IMR-90 (cell line): ENCODE results near the gene RUNX1. TPM values are rescaled to one million over a fixed set of nuclear protein-coding genes. Genes with fewer than 3 reads are reported as not detected.

Experiments used
- ATAC-seq: fragments of 200-7000 bp; cut with Tn5 transposase; 2 replicates; pipeline ENCODE4 v1.9.1; 2020; ENCODE audit warnings: low read depth, mild to moderate bottlenecking, moderate library complexity
- BruUV-seq: library from RNA; stranded (reverse); fragments of 400-500 nt; replicated peaks from 2 replicates; lab custom pipeline; 2021; lab: Mats Ljungman, UMichigan
- CTCF ChIA-PET: fragments of 300-600 bp; formaldehyde crosslinking; extraction: SDS; loops from one replicate; lab custom pipeline; 2021; ENCODE audit warnings: antibody characterized with exemption; lab: Yijun Ruan, JAX
- POLR2A ChIA-PET: fragments of 300-600 bp; sonication (Branson Sonifier 250); formaldehyde crosslinking; loops from one replicate; lab custom pipeline; 2022; ENCODE audit warnings: antibody characterized with exemption; ENCODE audit not compliant: unreplicated experiment; lab: Charles Lee
- DNase-seq: peaks from one replicate; pipeline ENCODE4 v3.0.0; 2013
- H2AFZ ChIP-seq: replicated peaks from 2 replicates; pipeline ENCODE3; 2013; ENCODE audit warnings: low read length, mild to moderate bottlenecking; ENCODE audit not compliant: poor library complexity
- H2AK5ac ChIP-seq: 2 replicates; pipeline ENCODE4 v1.6.1; 2013; ENCODE audit warnings: low read depth, low read length, inconsistent platforms
- H2AK9ac ChIP-seq: replicated peaks from 2 replicates; pipeline ENCODE3; 2013; ENCODE audit warnings: mild to moderate bottlenecking, low read depth, low read length, moderate library complexity; ENCODE audit not compliant: poor library complexity
- H2BK120ac ChIP-seq: 2 replicates; pipeline ENCODE4 v1.6.1; 2013; ENCODE audit warnings: low read depth, low read length, inconsistent platforms
- H2BK15ac ChIP-seq: 3 replicates; pipeline ENCODE4 v1.6.1; 2013; ENCODE audit warnings: low read depth, low read length, inconsistent platforms
- H2BK20ac ChIP-seq: 2 replicates; pipeline ENCODE4 v1.6.1; 2013; ENCODE audit warnings: low read depth, mild to moderate bottlenecking, inconsistent platforms, low read length, moderate library complexity
- H2BK5ac ChIP-seq: 2 replicates; pipeline ENCODE4 v1.6.1; 2013; ENCODE audit warnings: mild to moderate bottlenecking, low read depth, low read length, inconsistent platforms; ENCODE audit not compliant: poor library complexity, severe bottlenecking
- H3K14ac ChIP-seq: replicated peaks from 2 replicates; pipeline ENCODE4 v1.6.1; 2013; ENCODE audit warnings: low read depth, low read length, inconsistent platforms
- H3K18ac ChIP-seq: 2 replicates; pipeline ENCODE4 v1.6.1; 2013; ENCODE audit warnings: low read depth, low read length, control low read depth
- H3K23ac ChIP-seq: 2 replicates; pipeline ENCODE4 v1.6.1; 2013; ENCODE audit warnings: low read depth, low read length, inconsistent platforms
- H3K27ac ChIP-seq: 2 replicates; pipeline ENCODE4 v1.5.1; 2013; ENCODE audit warnings: mild to moderate bottlenecking, control low read depth, low read length; ENCODE audit not compliant: insufficient read depth
- H3K27me3 ChIP-seq: 2 replicates; pipeline ENCODE4 v1.6.1; 2013; ENCODE audit warnings: low read length; ENCODE audit not compliant: control insufficient read depth, insufficient read depth
- H3K36me3 ChIP-seq: 2 replicates; pipeline ENCODE4 v1.6.1; 2013; ENCODE audit warnings: low read length, mixed read lengths; ENCODE audit not compliant: control insufficient read depth, insufficient read depth
- H3K4ac ChIP-seq: 2 replicates; pipeline ENCODE4 v1.6.1; 2013; ENCODE audit warnings: low read depth, low read length, inconsistent platforms
- H3K4me1 ChIP-seq: 2 replicates; pipeline ENCODE4 v1.6.1; 2013; ENCODE audit warnings: low read length, mixed read lengths; ENCODE audit not compliant: control insufficient read depth, insufficient read depth
- H3K4me2 ChIP-seq: 2 replicates; pipeline ENCODE4 v1.6.1; 2013; ENCODE audit warnings: low read depth, mild to moderate bottlenecking, control low read depth, low read length, moderate library complexity
- H3K4me3 ChIP-seq: 2 replicates; pipeline ENCODE4 v1.5.1; 2013; ENCODE audit warnings: low read depth, mild to moderate bottlenecking, control low read depth, low read length, moderate library complexity; ENCODE audit not compliant: insufficient read depth
- H3K56ac ChIP-seq: 2 replicates; pipeline ENCODE4 v1.6.1; 2013; ENCODE audit warnings: low read length, inconsistent platforms; ENCODE audit not compliant: insufficient read depth; ENCODE audit errors: extremely low read depth
- H3K79me1 ChIP-seq, 2 experiments: 2 replicates each; pipeline ENCODE4 v1.6.1; 2013; ENCODE audit warnings: low read length in 2 of 2, inconsistent platforms in 1 of 2, low read depth in 1 of 2
- H3K9ac ChIP-seq: 2 replicates; pipeline ENCODE4 v1.6.1; 2013; ENCODE audit warnings: low read depth, low read length, control low read depth
- H3K9me1 ChIP-seq: 2 replicates; pipeline ENCODE4 v1.6.1; 2013; ENCODE audit warnings: low read length, inconsistent platforms; ENCODE audit not compliant: insufficient read depth
- H3K9me3 ChIP-seq: 2 replicates; pipeline ENCODE4 v1.6.1; 2013; ENCODE audit warnings: low read length; ENCODE audit not compliant: control insufficient read depth, insufficient read depth
- H4K20me1 ChIP-seq: 2 replicates; pipeline ENCODE4 v1.6.1; 2013; ENCODE audit warnings: low read length, inconsistent platforms; ENCODE audit not compliant: insufficient read depth
- H4K5ac ChIP-seq: 2 replicates; pipeline ENCODE4 v1.6.1; 2013; ENCODE audit warnings: mild to moderate bottlenecking, low read depth, low read length, control low read depth
- H4K8ac ChIP-seq, 2 experiments: 2 replicates each; pipeline ENCODE4 v1.6.1; 2013; ENCODE audit warnings: low read depth in 2 of 2, low read length in 2 of 2, control low read depth in 1 of 2, inconsistent platforms in 1 of 2
- H4K91ac ChIP-seq: 2 replicates; pipeline ENCODE4 v1.6.1; 2013; ENCODE audit warnings: low read depth, low read length, inconsistent platforms; ENCODE audit not compliant: insufficient read depth
- BHLHE40 ChIP-seq: fragments of 150-350 bp; IDR thresholded peaks from 2 replicates; pipeline ENCODE4 v1.6.1; 2016; ENCODE audit warnings: mild to moderate bottlenecking, low read depth, low read length
- CEBPB ChIP-seq: IDR thresholded peaks from 2 replicates; pipeline ENCODE4 v1.6.1; 2012; ENCODE audit warnings: low read depth, low read length, improper control_type of control experiment
- CHD1 ChIP-seq: IDR thresholded peaks from 2 replicates; pipeline ENCODE4 v1.6.1; 2012; ENCODE audit warnings: low read depth, low read length, improper control_type of control experiment
- FOS ChIP-seq: fragments of 150-350 bp; IDR thresholded peaks from 2 replicates; pipeline ENCODE4 v1.6.1; 2016; ENCODE audit warnings: low read depth, low read length
- MAFK ChIP-seq: IDR thresholded peaks from 2 replicates; pipeline ENCODE4 v1.6.1; 2012; ENCODE audit warnings: low read depth, low read length, improper control_type of control experiment
- MAZ ChIP-seq: IDR thresholded peaks from 2 replicates; pipeline ENCODE4 v1.6.1; 2012; ENCODE audit warnings: low read depth, mild to moderate bottlenecking, low read length, improper control_type of control experiment, moderate library complexity, borderline replicate concordance
- MXI1 ChIP-seq: IDR thresholded peaks from 2 replicates; pipeline ENCODE4 v1.6.1; 2012; ENCODE audit warnings: low read depth, mild to moderate bottlenecking, low read length, moderate library complexity, borderline replicate concordance
- POLR2A ChIP-seq: IDR thresholded peaks from 2 replicates; pipeline ENCODE4 v1.6.1; 2012; ENCODE audit warnings: mild to moderate bottlenecking, low read depth, low read length
- RAD21 ChIP-seq: IDR thresholded peaks from 2 replicates; pipeline ENCODE4 v1.6.1; 2012; ENCODE audit warnings: low read length, improper control_type of control experiment
- RCOR1 ChIP-seq: IDR thresholded peaks from 2 replicates; pipeline ENCODE4 v1.6.1; 2012; ENCODE audit warnings: mild to moderate bottlenecking, low read length, improper control_type of control experiment; ENCODE audit not compliant: insufficient replicate concordance
- WGBS, 2 experiments: methylation state at CpG; one replicate each; pipeline versions ENCODE4 v1.1.5 to v1.1.7; 2013; ENCODE audit warnings: missing lambda C conversion rate in 2 of 2; ENCODE audit not compliant: insufficient read length in 1 of 2; ENCODE audit errors: extremely low coverage in 2 of 2; 5-methylcytosine and 5-hydroxymethylcytosine counted together
- dilution Hi-C: fragments of 300-500 bp; cut with HindIII; formaldehyde crosslinking; loops from one replicate; pipeline ENCODE4 v1.14.3; 2018; ENCODE audit warnings: low sequenced_read_pairs; ENCODE audit not compliant: unreplicated experiment
- in situ Hi-C: fragments of 300-500 bp; cut with MboI; formaldehyde crosslinking; loops from 3 replicates; pipeline ENCODE4 v1.14.3; 2019; ENCODE audit warnings: low sequenced_read_pairs, inconsistent platforms, mixed read lengths
- intact Hi-C: fragments of 100-400 bp; cut with micrococcal nuclease; formaldehyde crosslinking; loops from 2 replicates; pipeline ENCODE4 v1.10.0; 2022
- polyA plus RNA-seq, 3 experiments: library from polyadenylated mRNA; depleted of rRNA; stranded (reverse); fragments of >200 nt; gene quantifications; 2 replicates each; pipeline ENCODE4 v1.2.3, GENCODE V29; 2012; ENCODE audit warnings: low replicate concordance in 1 of 3
- total RNA-seq: library from RNA; depleted of rRNA; stranded (reverse); fragments of >200 nt; gene quantifications from 2 replicates; pipeline ENCODE4 v1.2.3, GENCODE V29; 2012
- TF ChIP-seq, protein P1 (sequence below): fragments of 150-350 bp; IDR thresholded peaks from 2 replicates; pipeline ENCODE4 v1.6.1; 2016; ENCODE audit warnings: low read depth, mild to moderate bottlenecking, low read length, moderate library complexity, borderline replicate concordance
- TF ChIP-seq, protein P2 (sequence below): conservative IDR thresholded peaks from 2 replicates; pipeline ENCODE4 v1.5.1; 2012; ENCODE audit warnings: mild to moderate bottlenecking, low read depth, low read length, improper control_type of control experiment

RUNX1 gene
- total and polyA plus RNA-seq, 2 of the 4 experiments (the other 2 are of a cell fraction) = 34.5 to 56.5 TPM

DNA sequence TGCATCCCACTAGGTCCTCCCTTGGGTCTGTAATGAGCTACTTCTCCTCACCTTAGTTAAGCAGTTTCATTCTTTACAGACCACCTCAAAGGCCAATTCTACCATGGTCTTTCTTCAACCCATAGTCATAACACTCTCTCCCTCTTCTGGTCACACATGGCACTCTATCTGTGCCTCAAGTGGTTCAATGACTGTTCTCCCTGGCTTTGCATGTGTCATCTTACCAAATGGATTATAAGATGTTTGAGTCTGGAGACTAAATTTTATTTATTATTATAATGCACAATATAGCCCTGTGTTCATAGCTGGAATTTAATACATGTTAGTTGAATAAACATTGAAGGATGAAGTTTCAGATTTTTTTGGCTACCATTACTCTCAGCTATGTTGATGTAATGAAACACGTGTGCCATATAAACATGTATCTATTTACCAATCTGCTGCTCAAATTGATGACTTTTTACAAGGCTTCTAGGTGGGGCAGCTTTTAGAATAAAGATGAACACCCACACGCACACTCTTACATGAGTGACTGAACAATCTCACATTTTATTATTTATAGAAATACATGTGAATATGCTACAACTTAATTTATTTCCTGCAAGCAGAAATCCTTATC, 102.1 kb downstream of the RUNX1 start (continued):
- TF ChIP-seq, protein P1, sequence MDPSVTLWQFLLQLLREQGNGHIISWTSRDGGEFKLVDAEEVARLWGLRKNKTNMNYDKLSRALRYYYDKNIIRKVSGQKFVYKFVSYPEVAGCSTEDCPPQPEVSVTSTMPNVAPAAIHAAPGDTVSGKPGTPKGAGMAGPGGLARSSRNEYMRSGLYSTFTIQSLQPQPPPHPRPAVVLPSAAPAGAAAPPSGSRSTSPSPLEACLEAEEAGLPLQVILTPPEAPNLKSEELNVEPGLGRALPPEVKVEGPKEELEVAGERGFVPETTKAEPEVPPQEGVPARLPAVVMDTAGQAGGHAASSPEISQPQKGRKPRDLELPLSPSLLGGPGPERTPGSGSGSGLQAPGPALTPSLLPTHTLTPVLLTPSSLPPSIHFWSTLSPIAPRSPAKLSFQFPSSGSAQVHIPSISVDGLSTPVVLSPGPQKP = no peak

DNA sequence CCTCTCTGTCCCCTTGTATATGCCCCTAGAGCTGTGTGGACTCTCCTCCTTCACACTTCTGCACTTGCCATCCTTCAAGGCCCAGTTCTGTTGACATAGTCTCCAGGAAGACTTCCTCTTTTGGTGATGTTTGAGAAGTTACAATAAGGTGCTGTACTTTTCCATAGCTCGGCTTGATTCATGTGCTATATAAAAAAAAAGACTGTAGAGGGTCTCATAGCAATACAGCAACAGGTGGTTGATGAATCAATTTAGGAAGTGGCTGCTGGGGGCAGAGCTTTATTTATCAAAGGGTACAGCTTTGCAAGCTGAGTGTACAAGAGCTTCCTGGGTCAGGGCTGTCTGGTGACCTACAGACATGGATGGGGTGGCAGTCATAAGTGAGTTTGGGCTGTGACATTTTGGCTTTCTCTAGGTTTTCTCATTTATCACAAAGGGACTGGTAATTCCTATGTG, 102.7 kb downstream of the RUNX1 start:
- Histone ChIP-seq H3K27ac (no peak overlapping the region), H3K27me3 (no peaks in the 10 kb centered on the region), H2BK20ac (peak overlapping the region; percentile 57), H4K20me1 (no peaks in the 10 kb centered on the region), H3K9me3 (no peaks in the 10 kb centered on the region), H2BK120ac (peak overlapping the region; percentile 76), H3K9me1 (peaks cover 17% of the 10 kb centered on the region; the same call in 1 of the 2 replicates), H3K36me3 (no peaks in the 10 kb centered on the region), H3K56ac (no peak overlapping the region), H2AK9ac (no peak overlapping the region), H3K79me1 (peaks cover 0 to 9% of the 10 kb centered on the region in 2 experiments; a peak in 2 of 4 replicates), H3K9ac (no peak overlapping the region), H2BK15ac (peak overlapping the region; percentile 3; the same call in 1 of the 3 replicates), H3K18ac (peak overlapping the region; percentile 62; the same call in 1 of the 2 replicates), H3K23ac (peak overlapping the region; percentile 8; the same call in 1 of the 2 replicates), H2AK5ac (peak overlapping the region; percentile 41; the same call in 1 of the 2 replicates), H3K4me1 (peaks cover 13% of the 10 kb centered on the region), H4K8ac (0 out of 4 replicates have a peak overlapping the region, but pooled peaks of 1 of the 2 experiments have one; percentile 36), H3K4ac (peak overlapping the region; percentile 18), H4K5ac (no peak overlapping the region; the same call in 1 of the 2 replicates), H4K91ac (peak overlapping the region; percentile 70; the same call in 1 of the 2 replicates), H3K4me3 (no peak overlapping the region), H3K4me2 (no peak overlapping the region), H3K14ac (peak overlapping the region; percentile 86), H2BK5ac (no peak overlapping the region), H2AFZ (no peak overlapping the region)
- ChIA-PET CTCF (no interaction called here), POLR2A (no interaction called here)
- ATAC-seq (no peak), DNase-seq (no peak)
- in situ Hi-C loops (no loop called here), intact Hi-C loops (loop anchor here (5.0 kb wide), 1 partner anchor 54 kb away; no protein-coding TSS in a partner anchor), dilution Hi-C loops (no loop called here)
- no CpG with 5 or more reads among the region's 1 CpG for WGBS, 2 experiments
- BruUV-seq = no TSS peak
- TF ChIP-seq MAZ (no peak), POLR2A (no peak), FOS (no peak), RCOR1 (no peak), MAFK (no peak), BHLHE40 (no peak), CHD1 (no peak), MXI1 (no peak), RAD21 (no peak), CEBPB (no peak)
- TF ChIP-seq, protein P1 = no peak
- TF ChIP-seq, protein P2, sequence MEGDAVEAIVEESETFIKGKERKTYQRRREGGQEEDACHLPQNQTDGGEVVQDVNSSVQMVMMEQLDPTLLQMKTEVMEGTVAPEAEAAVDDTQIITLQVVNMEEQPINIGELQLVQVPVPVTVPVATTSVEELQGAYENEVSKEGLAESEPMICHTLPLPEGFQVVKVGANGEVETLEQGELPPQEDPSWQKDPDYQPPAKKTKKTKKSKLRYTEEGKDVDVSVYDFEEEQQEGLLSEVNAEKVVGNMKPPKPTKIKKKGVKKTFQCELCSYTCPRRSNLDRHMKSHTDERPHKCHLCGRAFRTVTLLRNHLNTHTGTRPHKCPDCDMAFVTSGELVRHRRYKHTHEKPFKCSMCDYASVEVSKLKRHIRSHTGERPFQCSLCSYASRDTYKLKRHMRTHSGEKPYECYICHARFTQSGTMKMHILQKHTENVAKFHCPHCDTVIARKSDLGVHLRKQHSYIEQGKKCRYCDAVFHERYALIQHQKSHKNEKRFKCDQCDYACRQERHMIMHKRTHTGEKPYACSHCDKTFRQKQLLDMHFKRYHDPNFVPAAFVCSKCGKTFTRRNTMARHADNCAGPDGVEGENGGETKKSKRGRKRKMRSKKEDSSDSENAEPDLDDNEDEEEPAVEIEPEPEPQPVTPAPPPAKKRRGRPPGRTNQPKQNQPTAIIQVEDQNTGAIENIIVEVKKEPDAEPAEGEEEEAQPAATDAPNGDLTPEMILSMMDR = no peak
